HepG2 (cell line): Measurements from ENCODE around the gene GPR17. TPM values are rescaled to one million over a fixed set of nuclear protein-coding genes. Genes with fewer than 3 reads are reported as not detected.

Experiments used
- GRHL1 ChIP-seq: sonication (generic); formaldehyde crosslinking; conservative IDR thresholded peaks from 2 replicates; pipeline ENCODE4 v1.8.0; 2022; ENCODE audit warnings: missing genetic modification reagents
- GTF3A ChIP-seq: sonication (generic); formaldehyde crosslinking; conservative IDR thresholded peaks from 2 replicates; pipeline ENCODE4 v1.4.0; 2020; ENCODE audit warnings: mild to moderate bottlenecking, missing genetic modification reagents
- HNRNPLL ChIP-seq: fragments of 200-400 bp; formaldehyde crosslinking; IDR thresholded peaks from 2 replicates; pipeline ENCODE4 v1.6.1; 2017; ENCODE audit warnings: mild to moderate bottlenecking, low read depth, low read length; ENCODE audit not compliant: poor library complexity, severe bottlenecking
- NFE2L1 ChIP-seq: sonication (generic); formaldehyde crosslinking; IDR thresholded peaks from 2 replicates; pipeline ENCODE4 v1.4.0; 2020; ENCODE audit warnings: missing genetic modification reagents, mild to moderate bottlenecking, borderline replicate concordance
- PHB2 ChIP-seq: fragments of 450-650 bp; IDR thresholded peaks from 2 replicates; pipeline ENCODE4 v1.6.1; 2018; ENCODE audit not compliant: partially characterized antibody
- RARA ChIP-seq: IDR thresholded peaks from 2 replicates; pipeline ENCODE4 v1.6.1; 2016; ENCODE audit warnings: missing genetic modification reagents, missing compliant biosample characterization
- RBM39 ChIP-seq: fragments of 200-400 bp; formaldehyde crosslinking; IDR thresholded peaks from one replicate; pipeline ENCODE4 v1.6.1; 2018; ENCODE audit warnings: antibody characterized with exemption, mild to moderate bottlenecking, low read depth, low read length; ENCODE audit not compliant: poor library complexity, severe bottlenecking
- REXO4 ChIP-seq: sonication (generic); formaldehyde crosslinking; IDR thresholded peaks from 2 replicates; pipeline ENCODE4 v1.8.0; 2022; ENCODE audit warnings: missing genetic modification reagents, mild to moderate bottlenecking, borderline replicate concordance
- SMAD3 ChIP-seq: sonication (generic); formaldehyde crosslinking; IDR thresholded peaks from 2 replicates; pipeline ENCODE4 v1.4.0; 2020; ENCODE audit warnings: missing genetic modification reagents
- ZNF333 ChIP-seq: sonication (generic); formaldehyde crosslinking; IDR thresholded peaks from 2 replicates; pipeline ENCODE4 v1.4.0; 2020; ENCODE audit warnings: mild to moderate bottlenecking, missing genetic modification reagents, borderline replicate concordance
- ZNF766 ChIP-seq: sonication (generic); formaldehyde crosslinking; IDR thresholded peaks from 2 replicates; pipeline ENCODE4 v1.5.0; 2020; ENCODE audit warnings: missing genetic modification reagents, borderline replicate concordance
- ZNF878 ChIP-seq: sonication (generic); formaldehyde crosslinking; IDR thresholded peaks from 2 replicates; pipeline ENCODE4 v1.8.1; 2023; ENCODE audit warnings: mild to moderate bottlenecking, missing genetic modification reagents, moderate library complexity
- polyA plus RNA-seq, 8 experiments: library from polyadenylated mRNA; depleted of rRNA in 3 of 8; stranded (reverse) in 7 of 8; unstranded in 1 of 8; fragments of >200 nt; fragmentation: Illumina TruSeq in 4 of 8; extraction: Trizol in 4 of 8; gene quantifications; 2 replicates each; pipeline versions ENCODE4 v1.2.1 to v1.2.3, GENCODE V29; 2011 to 2016; ENCODE audit warnings: low read depth in 4 of 8, missing spikeins in 1 of 8, mixed read lengths in 1 of 8; ENCODE audit not compliant: insufficient read depth in 1 of 8
- total RNA-seq, 5 experiments: library from RNA; depleted of rRNA; stranded (reverse); fragments of >200 nt; fragmentation: Illumina TruSeq; extraction: Trizol; gene quantifications; 2 replicates each; pipeline ENCODE4 v1.2.3, GENCODE V29; 2016; ENCODE audit warnings: low read depth in 1 of 5
- TF ChIP-seq, protein P1 (sequence below): sonication (generic); formaldehyde crosslinking; IDR thresholded peaks from 2 replicates; pipeline ENCODE4 v1.4.0; 2020; ENCODE audit warnings: missing genetic modification reagents, borderline replicate concordance
- TF ChIP-seq, protein P2 (sequence below): sonication (generic); formaldehyde crosslinking; IDR thresholded peaks from 2 replicates; pipeline ENCODE4 v1.4.0; 2020; ENCODE audit warnings: missing genetic modification reagents
- TF ChIP-seq, protein P3 (sequence below): sonication (generic); formaldehyde crosslinking; IDR thresholded peaks from 2 replicates; pipeline ENCODE4 v1.4.0; 2020; ENCODE audit warnings: missing genetic modification reagents
- TF ChIP-seq, protein P4 (sequence below): sonication (generic); formaldehyde crosslinking; IDR thresholded peaks from 2 replicates; pipeline ENCODE4 v1.4.0; 2020; ENCODE audit warnings: mild to moderate bottlenecking, low read depth, missing genetic modification reagents

GPR17 gene
- total and polyA plus RNA-seq, 2 of the 13 experiments (the other 11 are each of a cell fraction or from before 2014, with no cell fraction given), result not detected

DNA sequence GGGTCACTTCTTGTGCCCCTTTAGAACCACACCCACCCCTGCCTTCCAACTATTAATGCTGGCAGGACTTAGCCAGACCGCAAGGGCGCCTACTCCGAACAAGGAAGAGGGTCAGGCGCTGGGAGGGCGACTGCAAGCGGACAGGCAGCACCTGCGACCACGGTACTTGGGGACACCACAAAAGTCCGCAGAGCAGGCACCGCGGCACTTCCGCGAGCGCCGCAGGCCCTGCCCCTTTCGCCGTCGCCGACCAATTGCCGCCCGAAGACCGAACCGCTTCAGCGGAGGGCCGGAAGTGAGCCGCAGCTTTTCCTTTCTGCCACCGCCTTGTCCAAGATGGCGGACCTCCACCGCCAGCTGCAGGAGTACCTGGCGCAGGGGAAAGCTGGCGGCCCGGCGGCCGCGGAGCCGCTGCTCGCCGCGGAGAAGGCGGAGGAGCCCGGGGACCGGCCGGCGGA lies 55.3 kb downstream of the GPR17 start, which contains the start of gene SFT2D3 (continued):
- TF ChIP-seq, protein P1, sequence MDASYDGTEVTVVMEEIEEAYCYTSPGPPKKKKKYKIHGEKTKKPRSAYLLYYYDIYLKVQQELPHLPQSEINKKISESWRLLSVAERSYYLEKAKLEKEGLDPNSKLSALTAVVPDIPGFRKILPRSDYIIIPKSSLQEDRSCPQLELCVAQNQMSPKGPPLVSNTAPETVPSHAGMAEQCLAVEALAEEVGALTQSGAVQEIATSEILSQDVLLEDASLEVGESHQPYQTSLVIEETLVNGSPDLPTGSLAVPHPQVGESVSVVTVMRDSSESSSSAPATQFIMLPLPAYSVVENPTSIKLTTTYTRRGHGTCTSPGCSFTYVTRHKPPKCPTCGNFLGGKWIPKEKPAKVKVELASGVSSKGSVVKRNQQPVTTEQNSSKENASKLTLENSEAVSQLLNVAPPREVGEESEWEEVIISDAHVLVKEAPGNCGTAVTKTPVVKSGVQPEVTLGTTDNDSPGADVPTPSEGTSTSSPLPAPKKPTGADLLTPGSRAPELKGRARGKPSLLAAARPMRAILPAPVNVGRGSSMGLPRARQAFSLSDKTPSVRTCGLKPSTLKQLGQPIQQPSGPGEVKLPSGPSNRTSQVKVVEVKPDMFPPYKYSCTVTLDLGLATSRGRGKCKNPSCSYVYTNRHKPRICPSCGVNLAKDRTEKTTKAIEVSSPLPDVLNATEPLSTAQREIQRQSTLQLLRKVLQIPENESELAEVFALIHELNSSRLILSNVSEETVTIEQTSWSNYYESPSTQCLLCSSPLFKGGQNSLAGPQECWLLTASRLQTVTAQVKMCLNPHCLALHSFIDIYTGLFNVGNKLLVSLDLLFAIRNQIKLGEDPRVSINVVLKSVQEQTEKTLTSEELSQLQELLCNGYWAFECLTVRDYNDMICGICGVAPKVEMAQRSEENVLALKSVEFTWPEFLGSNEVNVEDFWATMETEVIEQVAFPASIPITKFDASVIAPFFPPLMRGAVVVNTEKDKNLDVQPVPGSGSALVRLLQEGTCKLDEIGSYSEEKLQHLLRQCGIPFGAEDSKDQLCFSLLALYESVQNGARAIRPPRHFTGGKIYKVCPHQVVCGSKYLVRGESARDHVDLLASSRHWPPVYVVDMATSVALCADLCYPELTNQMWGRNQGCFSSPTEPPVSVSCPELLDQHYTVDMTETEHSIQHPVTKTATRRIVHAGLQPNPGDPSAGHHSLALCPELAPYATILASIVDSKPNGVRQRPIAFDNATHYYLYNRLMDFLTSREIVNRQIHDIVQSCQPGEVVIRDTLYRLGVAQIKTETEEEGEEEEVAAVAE (CRISPR knock-in tag), result peak; percentile 63; the same call in 1 of the 2 replicates
- TF ChIP-seq RARA (CRISPR knock-in tag) (peak; percentile 36), ZNF766 (peak; percentile 75; the same call in 1 of the 2 replicates), ZNF878 (CRISPR knock-in tag) (no peak), HNRNPLL (peak; percentile 95), PHB2 (no peak), GTF3A (no peak), REXO4 (CRISPR knock-in tag) (no peak), GRHL1 (CRISPR knock-in tag) (no peak; the same call in 1 of the 2 replicates), SMAD3 (CRISPR knock-in tag) (peak; percentile 54; the same call in 1 of the 2 replicates), RBM39 (peak; percentile 93), ZNF333 (CRISPR knock-in tag) (no peak), NFE2L1 (no peak)
- TF ChIP-seq, protein P2, sequence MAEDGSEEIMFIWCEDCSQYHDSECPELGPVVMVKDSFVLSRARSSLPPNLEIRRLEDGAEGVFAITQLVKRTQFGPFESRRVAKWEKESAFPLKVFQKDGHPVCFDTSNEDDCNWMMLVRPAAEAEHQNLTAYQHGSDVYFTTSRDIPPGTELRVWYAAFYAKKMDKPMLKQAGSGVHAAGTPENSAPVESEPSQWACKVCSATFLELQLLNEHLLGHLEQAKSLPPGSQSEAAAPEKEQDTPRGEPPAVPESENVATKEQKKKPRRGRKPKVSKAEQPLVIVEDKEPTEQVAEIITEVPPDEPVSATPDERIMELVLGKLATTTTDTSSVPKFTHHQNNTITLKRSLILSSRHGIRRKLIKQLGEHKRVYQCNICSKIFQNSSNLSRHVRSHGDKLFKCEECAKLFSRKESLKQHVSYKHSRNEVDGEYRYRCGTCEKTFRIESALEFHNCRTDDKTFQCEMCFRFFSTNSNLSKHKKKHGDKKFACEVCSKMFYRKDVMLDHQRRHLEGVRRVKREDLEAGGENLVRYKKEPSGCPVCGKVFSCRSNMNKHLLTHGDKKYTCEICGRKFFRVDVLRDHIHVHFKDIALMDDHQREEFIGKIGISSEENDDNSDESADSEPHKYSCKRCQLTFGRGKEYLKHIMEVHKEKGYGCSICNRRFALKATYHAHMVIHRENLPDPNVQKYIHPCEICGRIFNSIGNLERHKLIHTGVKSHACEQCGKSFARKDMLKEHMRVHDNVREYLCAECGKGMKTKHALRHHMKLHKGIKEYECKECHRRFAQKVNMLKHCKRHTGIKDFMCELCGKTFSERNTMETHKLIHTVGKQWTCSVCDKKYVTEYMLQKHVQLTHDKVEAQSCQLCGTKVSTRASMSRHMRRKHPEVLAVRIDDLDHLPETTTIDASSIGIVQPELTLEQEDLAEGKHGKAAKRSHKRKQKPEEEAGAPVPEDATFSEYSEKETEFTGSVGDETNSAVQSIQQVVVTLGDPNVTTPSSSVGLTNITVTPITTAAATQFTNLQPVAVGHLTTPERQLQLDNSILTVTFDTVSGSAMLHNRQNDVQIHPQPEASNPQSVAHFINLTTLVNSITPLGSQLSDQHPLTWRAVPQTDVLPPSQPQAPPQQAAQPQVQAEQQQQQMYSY, result no peak; the same call in 1 of the 2 replicates
- TF ChIP-seq, protein P3, sequence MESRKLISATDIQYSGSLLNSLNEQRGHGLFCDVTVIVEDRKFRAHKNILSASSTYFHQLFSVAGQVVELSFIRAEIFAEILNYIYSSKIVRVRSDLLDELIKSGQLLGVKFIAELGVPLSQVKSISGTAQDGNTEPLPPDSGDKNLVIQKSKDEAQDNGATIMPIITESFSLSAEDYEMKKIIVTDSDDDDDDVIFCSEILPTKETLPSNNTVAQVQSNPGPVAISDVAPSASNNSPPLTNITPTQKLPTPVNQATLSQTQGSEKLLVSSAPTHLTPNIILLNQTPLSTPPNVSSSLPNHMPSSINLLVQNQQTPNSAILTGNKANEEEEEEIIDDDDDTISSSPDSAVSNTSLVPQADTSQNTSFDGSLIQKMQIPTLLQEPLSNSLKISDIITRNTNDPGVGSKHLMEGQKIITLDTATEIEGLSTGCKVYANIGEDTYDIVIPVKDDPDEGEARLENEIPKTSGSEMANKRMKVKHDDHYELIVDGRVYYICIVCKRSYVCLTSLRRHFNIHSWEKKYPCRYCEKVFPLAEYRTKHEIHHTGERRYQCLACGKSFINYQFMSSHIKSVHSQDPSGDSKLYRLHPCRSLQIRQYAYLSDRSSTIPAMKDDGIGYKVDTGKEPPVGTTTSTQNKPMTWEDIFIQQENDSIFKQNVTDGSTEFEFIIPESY (CRISPR knock-in tag), result peak; percentile 66; the same call in 1 of the 2 replicates
- TF ChIP-seq, protein P4, sequence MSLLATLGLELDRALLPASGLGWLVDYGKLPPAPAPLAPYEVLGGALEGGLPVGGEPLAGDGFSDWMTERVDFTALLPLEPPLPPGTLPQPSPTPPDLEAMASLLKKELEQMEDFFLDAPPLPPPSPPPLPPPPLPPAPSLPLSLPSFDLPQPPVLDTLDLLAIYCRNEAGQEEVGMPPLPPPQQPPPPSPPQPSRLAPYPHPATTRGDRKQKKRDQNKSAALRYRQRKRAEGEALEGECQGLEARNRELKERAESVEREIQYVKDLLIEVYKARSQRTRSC (CRISPR knock-in tag), result no peak
